Measurements from ENCODE around the gene LSM2.

The LSM2 gene

DNA sequence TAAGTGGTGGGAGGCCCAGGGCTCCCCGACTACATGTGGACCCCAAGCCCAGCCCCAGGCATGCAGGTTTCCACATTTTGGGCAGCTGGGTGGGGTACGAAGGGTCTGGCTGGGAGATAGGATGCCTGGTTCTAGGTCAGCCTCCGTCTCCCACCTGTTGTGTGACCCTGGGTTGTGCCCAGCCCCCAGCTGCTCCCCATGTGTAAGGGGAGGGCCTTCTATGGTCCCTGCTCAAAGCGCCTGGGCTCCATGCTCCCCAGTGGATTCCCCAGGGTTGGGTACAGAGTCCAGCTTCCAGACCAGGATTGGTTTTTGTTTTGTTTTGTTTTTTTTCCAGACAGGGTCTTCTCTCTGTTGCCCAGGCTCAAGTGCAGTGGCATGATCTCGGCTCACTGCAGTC, 28.6 kb downstream of the LSM2 start:
- H3K4me1 ChIP-seq (ENCODE audit: insufficient read depth, poor library complexity, severe bottlenecking), result peaks cover 19% of the 10 kb centered on the region
- ATAC-seq (ENCODE audit: low read depth) (no peak), DNase-seq (ENCODE audit: low spot score) (no peak)
- no peaks in the 10 kb centered on the region for H3K27me3 ChIP-seq (ENCODE audit: insufficient read depth, poor library complexity, severe bottlenecking)
- no peaks in the 10 kb centered on the region for H3K9me3 ChIP-seq (ENCODE audit: severe bottlenecking)
- no peak overlapping the region for H3K4me3 ChIP-seq (ENCODE audit: severe bottlenecking)
- H3K27ac ChIP-seq (ENCODE audit: poor library complexity, severe bottlenecking), result peak overlapping the region; percentile 73
- H3K36me3 ChIP-seq (ENCODE audit: low read depth), result peaks cover 33% of the 10 kb centered on the region
- TF ChIP-seq, protein P1, sequence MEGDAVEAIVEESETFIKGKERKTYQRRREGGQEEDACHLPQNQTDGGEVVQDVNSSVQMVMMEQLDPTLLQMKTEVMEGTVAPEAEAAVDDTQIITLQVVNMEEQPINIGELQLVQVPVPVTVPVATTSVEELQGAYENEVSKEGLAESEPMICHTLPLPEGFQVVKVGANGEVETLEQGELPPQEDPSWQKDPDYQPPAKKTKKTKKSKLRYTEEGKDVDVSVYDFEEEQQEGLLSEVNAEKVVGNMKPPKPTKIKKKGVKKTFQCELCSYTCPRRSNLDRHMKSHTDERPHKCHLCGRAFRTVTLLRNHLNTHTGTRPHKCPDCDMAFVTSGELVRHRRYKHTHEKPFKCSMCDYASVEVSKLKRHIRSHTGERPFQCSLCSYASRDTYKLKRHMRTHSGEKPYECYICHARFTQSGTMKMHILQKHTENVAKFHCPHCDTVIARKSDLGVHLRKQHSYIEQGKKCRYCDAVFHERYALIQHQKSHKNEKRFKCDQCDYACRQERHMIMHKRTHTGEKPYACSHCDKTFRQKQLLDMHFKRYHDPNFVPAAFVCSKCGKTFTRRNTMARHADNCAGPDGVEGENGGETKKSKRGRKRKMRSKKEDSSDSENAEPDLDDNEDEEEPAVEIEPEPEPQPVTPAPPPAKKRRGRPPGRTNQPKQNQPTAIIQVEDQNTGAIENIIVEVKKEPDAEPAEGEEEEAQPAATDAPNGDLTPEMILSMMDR (IDR thresholded peaks at IDR 0.05; ENCODE audit: poor library complexity, severe bottlenecking), result no peak

DNA sequence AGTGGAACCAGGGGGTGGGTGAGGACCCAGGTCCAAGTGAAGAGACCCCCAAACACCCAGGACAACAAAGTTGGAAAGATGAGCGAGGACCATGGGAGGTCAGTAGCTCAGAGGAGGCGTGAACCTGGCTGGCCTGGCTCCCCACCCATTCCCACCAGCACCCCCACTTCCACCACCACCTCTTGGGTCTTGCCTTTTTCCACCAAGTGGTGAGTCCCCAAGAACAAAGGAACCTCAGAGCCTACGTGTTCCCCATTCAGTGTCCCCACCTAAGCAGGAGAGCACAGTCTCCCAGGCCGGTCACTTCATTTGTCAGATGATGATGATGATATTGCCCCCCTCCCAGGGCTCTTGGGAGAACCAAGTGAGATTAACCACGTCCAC, 29.1 kb downstream of the LSM2 start:
- no peak for DNase-seq (ENCODE audit: low spot score)
- TF ChIP-seq, protein P1 (IDR thresholded peaks at IDR 0.05; ENCODE audit: poor library complexity, severe bottlenecking), result no peak
- Histone ChIP-seq H3K4me1 (ENCODE audit: insufficient read depth, poor library complexity, severe bottlenecking) (peaks cover 19% of the 10 kb centered on the region), H3K27ac (ENCODE audit: poor library complexity, severe bottlenecking) (peak overlapping the region; percentile 73), H3K9me3 (ENCODE audit: severe bottlenecking) (no peaks in the 10 kb centered on the region), H3K4me3 (ENCODE audit: severe bottlenecking) (no peak overlapping the region), H3K27me3 (ENCODE audit: insufficient read depth, poor library complexity, severe bottlenecking) (no peaks in the 10 kb centered on the region), H3K36me3 (ENCODE audit: low read depth) (peaks cover 28% of the 10 kb centered on the region)
- no peak for ATAC-seq (ENCODE audit: low read depth)

DNA sequence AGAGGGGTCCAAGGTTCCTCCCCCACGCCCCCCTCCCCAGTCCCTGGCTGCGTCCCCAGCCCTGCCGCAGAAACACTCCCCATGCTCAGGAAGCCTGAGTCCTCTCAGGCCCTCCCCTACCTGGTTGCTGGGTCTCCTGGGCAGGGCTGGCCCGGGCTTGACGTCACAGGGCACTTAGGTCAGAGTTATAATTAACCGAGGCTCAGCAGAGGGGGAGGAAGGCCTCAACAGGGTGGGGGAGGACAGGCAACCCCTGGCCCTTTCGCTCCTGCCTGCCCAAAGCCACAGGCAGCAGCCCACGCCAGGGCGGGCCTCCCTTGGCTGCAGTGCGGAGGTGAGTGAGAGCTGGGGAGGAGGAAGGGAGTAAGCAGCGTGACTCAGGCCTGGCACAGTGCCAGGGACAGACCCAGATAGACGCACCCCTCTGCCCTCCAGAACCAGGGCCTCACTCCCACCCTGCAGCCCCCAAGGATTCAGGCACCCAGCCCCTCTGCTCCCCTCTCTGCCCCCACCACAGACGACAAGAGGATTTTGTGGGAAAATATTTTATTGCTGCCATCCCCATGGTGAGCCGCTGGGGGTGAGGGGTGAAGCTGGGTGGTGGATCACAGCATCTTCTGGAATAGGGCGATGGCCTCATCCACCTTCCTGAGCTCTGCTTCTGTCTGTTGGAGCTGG, 29.6 kb downstream of the LSM2 start, which contains the start of gene VWA7:
VWA7 (minus strand) TSS at position 340 of the 678 bp plus-strand sequence. CDS start 549 bp downstream, outside the sequence.
- Histone ChIP-seq H3K4me1 (ENCODE audit: insufficient read depth, poor library complexity, severe bottlenecking) (peaks cover 19% of the 10 kb centered on the region), H3K9me3 (ENCODE audit: severe bottlenecking) (no peaks in the 10 kb centered on the region), H3K4me3 (ENCODE audit: severe bottlenecking) (peak within 1 kb of the TSS; percentile 0), H3K36me3 (ENCODE audit: low read depth) (peaks cover 23% of the 10 kb centered on the region), H3K27ac (ENCODE audit: poor library complexity, severe bottlenecking) (peak within 1 kb of the TSS; percentile 73), H3K27me3 (ENCODE audit: insufficient read depth, poor library complexity, severe bottlenecking) (no peaks in the 10 kb centered on the region)
- TF ChIP-seq, protein P1 (IDR thresholded peaks at IDR 0.05; ENCODE audit: poor library complexity, severe bottlenecking), result no peak
- ATAC-seq (ENCODE audit: low read depth), result peak; percentile 92
- DNase-seq (ENCODE audit: low spot score), result peak; percentile 94

DNA sequence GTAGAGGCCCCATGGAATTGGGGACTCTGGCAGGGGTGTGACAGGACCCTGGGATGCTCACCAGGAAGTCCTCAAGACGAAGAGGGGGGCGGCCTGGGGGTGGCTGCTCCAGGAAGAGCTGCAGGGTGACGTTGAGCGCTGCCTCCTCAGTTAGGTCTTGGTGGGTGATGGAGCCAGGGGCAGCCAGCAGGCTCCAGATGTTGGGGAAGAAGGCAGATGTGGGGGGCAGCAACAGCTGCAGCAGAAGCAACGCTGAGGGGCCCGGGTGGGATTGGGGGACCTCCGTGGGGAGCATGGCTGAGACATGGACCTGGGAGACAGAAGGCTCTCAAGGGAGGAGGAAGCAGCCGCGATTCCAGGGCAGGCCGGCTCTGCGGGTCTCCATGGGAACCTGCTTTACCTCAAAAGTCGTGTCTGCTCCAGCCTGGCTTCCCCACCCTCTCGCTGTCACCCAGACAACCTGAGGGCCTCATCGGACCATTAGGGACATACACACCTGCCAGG, 30.2 kb downstream of the LSM2 start:
- ATAC-seq (ENCODE audit: low read depth), result peak; percentile 17
- Histone ChIP-seq H3K9me3 (ENCODE audit: severe bottlenecking) (no peaks in the 10 kb centered on the region), H3K27ac (ENCODE audit: poor library complexity, severe bottlenecking) (peak overlapping the region; percentile 73), H3K36me3 (ENCODE audit: low read depth) (peaks cover 17% of the 10 kb centered on the region), H3K27me3 (ENCODE audit: insufficient read depth, poor library complexity, severe bottlenecking) (no peaks in the 10 kb centered on the region), H3K4me1 (ENCODE audit: insufficient read depth, poor library complexity, severe bottlenecking) (peaks cover 19% of the 10 kb centered on the region), H3K4me3 (ENCODE audit: severe bottlenecking) (peak overlapping the region; percentile 0)
- TF ChIP-seq, protein P1 (IDR thresholded peaks at IDR 0.05; ENCODE audit: poor library complexity, severe bottlenecking), result no peak
- DNase-seq (ENCODE audit: low spot score), result no peak

Measured in RWPE2 (cell line).